GM23338 (cell line): ENCODE measurements around the gene GLE1. TPM values are rescaled to one million over a fixed set of nuclear protein-coding genes. Genes with fewer than 3 reads are reported as not detected.
A peak's percentile ranks its signal among the peaks of the same experiment; 100 is the strongest.

Experiments used
- ATAC-seq: fragments of 200-7000 bp; cut with Tn5 transposase; 3 replicates; pipeline ENCODE4 v1.9.1; 2020
- DNase-seq: peaks from one replicate; pipeline ENCODE4 v3.0.0-alpha.2; 2015; ENCODE audit warnings: low spot score
- H2AFZ ChIP-seq: fragments of 200-600 bp; sonication (generic); 2 replicates; pipeline ENCODE4 v1.8.0; 2016; ENCODE audit warnings: antibody characterized with exemption, mild to moderate bottlenecking, moderate library complexity
- H3F3A ChIP-seq: fragments of 200-600 bp; sonication (generic); replicated peaks from 2 replicates; pipeline ENCODE4 v1.8.0; 2017; ENCODE audit warnings: antibody characterized with exemption, mixed run types, low read depth
- H3K27ac ChIP-seq: fragments of 200-600 bp; sonication (generic); 2 replicates; pipeline ENCODE4 v1.6.1; 2016; ENCODE audit warnings: low read depth
- H3K27me3 ChIP-seq: fragments of 200-600 bp; sonication (generic); 2 replicates; pipeline ENCODE4 v1.8.0; 2016; ENCODE audit warnings: mild to moderate bottlenecking, mixed run types, moderate library complexity; ENCODE audit not compliant: insufficient read depth
- H3K36me3 ChIP-seq: fragments of 200-600 bp; sonication (generic); 2 replicates; pipeline ENCODE4 v1.8.0; 2016; ENCODE audit warnings: mild to moderate bottlenecking; ENCODE audit not compliant: insufficient read depth
- H3K4me1 ChIP-seq: fragments of 200-600 bp; sonication (generic); 2 replicates; pipeline ENCODE4 v1.8.0; 2016; ENCODE audit warnings: mild to moderate bottlenecking, moderate library complexity; ENCODE audit not compliant: insufficient read depth
- H3K4me2 ChIP-seq: fragments of 200-600 bp; sonication (generic); 2 replicates; pipeline ENCODE4 v1.7.1; 2017; ENCODE audit warnings: mixed run types
- H3K4me3 ChIP-seq: fragments of 200-600 bp; sonication (generic); 2 replicates; pipeline ENCODE4 v1.6.1; 2016; ENCODE audit warnings: mixed run types
- H3K79me2 ChIP-seq: fragments of 200-600 bp; sonication (generic); replicated peaks from 2 replicates; pipeline ENCODE4 v1.8.0; 2017; ENCODE audit warnings: mild to moderate bottlenecking; ENCODE audit not compliant: insufficient read depth
- H3K9me2 ChIP-seq: fragments of 200-600 bp; sonication (generic); 2 replicates; pipeline ENCODE4 v1.8.0; 2017; ENCODE audit not compliant: insufficient read depth
- H4K20me1 ChIP-seq: fragments of 200-600 bp; sonication (generic); replicated peaks from 2 replicates; pipeline ENCODE4 v1.8.0; 2017; ENCODE audit warnings: mild to moderate bottlenecking; ENCODE audit not compliant: insufficient read depth
- H3K27ac Mint-ChIP-seq: 2 replicates; pipeline ENCODE4 v1.8.0; 2020; ENCODE audit warnings: inconsistent platforms, mild to moderate bottlenecking, moderate library complexity, mixed read lengths
- H3K27me3 Mint-ChIP-seq: 3 replicates; pipeline ENCODE4 v1.8.0; 2022; ENCODE audit warnings: low read depth, mild to moderate bottlenecking, moderate library complexity, mixed read lengths, inconsistent platforms; ENCODE audit not compliant: insufficient read depth, poor library complexity
- H3K36me3 Mint-ChIP-seq: 3 replicates; pipeline ENCODE4 v1.8.0; 2021; ENCODE audit warnings: low read depth, mild to moderate bottlenecking, inconsistent platforms, moderate library complexity, mixed read lengths
- H3K4me1 Mint-ChIP-seq: 3 replicates; pipeline ENCODE4 v1.8.0; 2020; ENCODE audit warnings: mild to moderate bottlenecking, inconsistent platforms, mixed read lengths
- H3K4me3 Mint-ChIP-seq: 3 replicates; pipeline ENCODE4 v1.8.0; 2021; ENCODE audit warnings: moderate library complexity, mild to moderate bottlenecking, inconsistent platforms, mixed read lengths
- H3K9me3 Mint-ChIP-seq: 3 replicates; pipeline ENCODE4 v1.8.0; 2020; ENCODE audit warnings: moderate library complexity, mild to moderate bottlenecking, inconsistent platforms, mixed read lengths
- CREB1 ChIP-seq: fragments of 250-450 bp; sonication (Bioruptor Pico); IDR thresholded peaks from 2 replicates; pipeline ENCODE4 v1.5.0; 2020; ENCODE audit warnings: low read depth, mild to moderate bottlenecking, moderate library complexity
- EZH2 ChIP-seq: fragments of 200-600 bp; sonication (generic); IDR thresholded peaks from one replicate; pipeline ENCODE4 v1.8.0; 2017; ENCODE audit warnings: antibody characterized with exemption, mild to moderate bottlenecking, low read depth; ENCODE audit not compliant: unreplicated experiment
- EZH2phosphoT487 ChIP-seq: fragments of 200-600 bp; sonication (generic); IDR thresholded peaks from one replicate; pipeline ENCODE4 v1.8.1; 2018; ENCODE audit warnings: antibody characterized with exemption; ENCODE audit not compliant: unreplicated experiment
- JUNB ChIP-seq: IDR thresholded peaks from one replicate; pipeline ENCODE4 v1.6.1; 2016; ENCODE audit warnings: antibody characterized with exemption; ENCODE audit not compliant: unreplicated experiment
- NANOG ChIP-seq: IDR thresholded peaks from 2 replicates; pipeline ENCODE4 v1.6.1; 2016; ENCODE audit warnings: antibody characterized with exemption, borderline replicate concordance
- REST ChIP-seq: IDR thresholded peaks from one replicate; pipeline ENCODE4 v1.6.1; 2018; ENCODE audit warnings: antibody characterized with exemption; ENCODE audit not compliant: unreplicated experiment
- STAT1 ChIP-seq: IDR thresholded peaks from one replicate; pipeline ENCODE4 v1.6.1; 2016; ENCODE audit warnings: antibody characterized with exemption; ENCODE audit not compliant: unreplicated experiment
- ZNF114 ChIP-seq: fragments of 250-450 bp; sonication (Bioruptor Pico); IDR thresholded peaks from 2 replicates; pipeline ENCODE4 v1.5.0; 2020; ENCODE audit warnings: mild to moderate bottlenecking, moderate library complexity
- ZNF331 ChIP-seq: fragments of 250-450 bp; sonication (Bioruptor Pico); IDR thresholded peaks from 2 replicates; pipeline ENCODE4 v1.5.0; 2020; ENCODE audit warnings: low read depth, mild to moderate bottlenecking, moderate library complexity
- ZNF462 ChIP-seq: fragments of 250-450 bp; sonication (Bioruptor Pico); IDR thresholded peaks from 2 replicates; pipeline ENCODE4 v1.5.0; 2020; ENCODE audit warnings: mild to moderate bottlenecking, moderate library complexity
- polyA plus RNA-seq: library from polyadenylated mRNA; unstranded; fragments of >200 nt; fragmentation: Nextera tagmentation; extraction: Ambion mirVana; gene quantifications from 2 replicates; pipeline ENCODE4 v1.2.1, GENCODE V29; 2016
- total RNA-seq: library from RNA; depleted of rRNA; stranded (reverse); fragments of >200 nt; shearing (Covaris generic); gene quantifications from 2 replicates; pipeline ENCODE4 v1.2.3, GENCODE V29; 2014

The GLE1 gene
- total and polyA plus RNA-seq, 2 experiments from 2014 or later, result 7.4 to 22.1 TPM

GRCh38 chr9:128565578-128565977 is 61.1 kb downstream of the GLE1 start:
- peaks cover 24% of the 10 kb centered on the region for H4K20me1 ChIP-seq
- H3F3A ChIP-seq, result no peaks in the 10 kb centered on the region
- H3K4me1 ChIP-seq, result no peaks in the 10 kb centered on the region
- H3K4me3 ChIP-seq, result no peak overlapping the region
- peaks cover 49% of the 10 kb centered on the region for H3K79me2 ChIP-seq
- H3K36me3 ChIP-seq, result peaks cover 34% of the 10 kb centered on the region; the same call in 1 of the 2 replicates
- no peak overlapping the region; the same call in 1 of the 2 replicates for H3K27ac Mint-ChIP-seq
- H3K4me2 ChIP-seq, result no peak overlapping the region
- H3K4me1 Mint-ChIP-seq, result peaks cover 3% of the 10 kb centered on the region; the same call in 2 of the 3 replicates
- no peak for DNase-seq
- peak overlapping the region; percentile 69; the same call in 1 of the 2 replicates for H3K27ac ChIP-seq
- H3K27me3 ChIP-seq, result no peaks in the 10 kb centered on the region
- H3K9me3 Mint-ChIP-seq, result no peaks in the 10 kb centered on the region
- H2AFZ ChIP-seq, result no peak overlapping the region
- H3K36me3 Mint-ChIP-seq, result peaks cover 44% of the 10 kb centered on the region
- no peaks in the 10 kb centered on the region for H3K9me2 ChIP-seq
- no peak for ATAC-seq
- H3K4me3 Mint-ChIP-seq, result no peak overlapping the region
- H3K27me3 Mint-ChIP-seq, result peaks cover 4% of the 10 kb centered on the region
- TF ChIP-seq STAT1 (no peak), NANOG (no peak), ZNF462 (no peak), REST (no peak), ZNF114 (CRISPR knock-in tag) (no peak), EZH2phosphoT487 (no peak), JUNB (no peak), EZH2 (no peak), ZNF331 (CRISPR knock-in tag) (no peak), CREB1 (no peak)
